Hepatocyte (in vitro differentiated cells): ENCODE measurements around the gene ATP23. TPM values are rescaled to one million over a fixed set of nuclear protein-coding genes. Genes with fewer than 3 reads are reported as not detected.

Experiments used
- DNase-seq: peaks from one replicate; pipeline ENCODE4 v3.0.0-alpha.2; 2016; ENCODE audit warnings: low spot score
- H2AFZ ChIP-seq: fragments of 200-600 bp; sonication (generic); 2 replicates; pipeline ENCODE4 v1.6.0; 2016; ENCODE audit warnings: antibody characterized with exemption, mild to moderate bottlenecking
- H3K27ac ChIP-seq: fragments of 200-600 bp; sonication (generic); 2 replicates; pipeline ENCODE4 v1.5.1; 2016; ENCODE audit warnings: mild to moderate bottlenecking
- H3K27me3 ChIP-seq: fragments of 200-600 bp; sonication (generic); 2 replicates; pipeline ENCODE4 v1.6.1; 2016
- H3K36me3 ChIP-seq: fragments of 200-600 bp; sonication (generic); replicated peaks from 2 replicates; pipeline ENCODE4 v1.5.1; 2016; ENCODE audit warnings: low read depth; ENCODE audit not compliant: insufficient read depth
- H3K4me1 ChIP-seq: fragments of 200-600 bp; sonication (generic); 2 replicates; pipeline ENCODE4 v1.5.1; 2016; ENCODE audit warnings: mild to moderate bottlenecking, moderate library complexity; ENCODE audit not compliant: insufficient read depth
- H3K4me2 ChIP-seq: fragments of 200-600 bp; sonication (generic); 2 replicates; pipeline ENCODE4 v1.6.0; 2016
- H3K4me3 ChIP-seq: fragments of 200-600 bp; sonication (generic); 2 replicates; pipeline ENCODE4 v1.5.1; 2016; ENCODE audit warnings: mild to moderate bottlenecking
- H3K79me2 ChIP-seq: fragments of 200-600 bp; sonication (generic); 2 replicates; pipeline ENCODE4 v1.6.0; 2017; ENCODE audit warnings: mild to moderate bottlenecking
- H3K9me2 ChIP-seq: fragments of 200-600 bp; sonication (generic); replicated peaks from 2 replicates; pipeline ENCODE4 v1.6.0; 2017; ENCODE audit warnings: mild to moderate bottlenecking; ENCODE audit not compliant: insufficient read depth
- H3K9me3 ChIP-seq: fragments of 200-600 bp; sonication (generic); 2 replicates; pipeline ENCODE4 v1.5.1; 2016; ENCODE audit warnings: low read depth, mild to moderate bottlenecking
- H4K20me1 ChIP-seq: fragments of 200-600 bp; sonication (generic); 2 replicates; pipeline ENCODE4 v1.6.0; 2016; ENCODE audit warnings: mild to moderate bottlenecking; ENCODE audit not compliant: insufficient read depth, poor library complexity, severe bottlenecking
- CTCF ChIP-seq: fragments of 200-600 bp; sonication (generic); IDR thresholded peaks from 2 replicates; pipeline ENCODE4 v1.5.1; 2016; ENCODE audit warnings: antibody characterized with exemption, mild to moderate bottlenecking; ENCODE audit not compliant: poor library complexity
- EZH2 ChIP-seq: fragments of 200-600 bp; sonication (generic); IDR thresholded peaks from 2 replicates; pipeline ENCODE4 v1.6.1; 2016; ENCODE audit warnings: antibody characterized with exemption, mild to moderate bottlenecking, borderline replicate concordance
- EZH2phosphoT487 ChIP-seq: fragments of 200-600 bp; sonication (generic); IDR thresholded peaks from one replicate; pipeline ENCODE4 v1.6.1; 2018; ENCODE audit warnings: antibody characterized with exemption, mild to moderate bottlenecking, low read depth, moderate library complexity; ENCODE audit not compliant: unreplicated experiment, severe bottlenecking
- WGBS: methylation state at CpG from one replicate; pipeline ENCODE4 v1.1.6; 2016; ENCODE audit warnings: low lambda C conversion rate; ENCODE audit errors: missing lambda C conversion rate; 5-methylcytosine and 5-hydroxymethylcytosine counted together
- polyA plus RNA-seq: library from polyadenylated mRNA; unstranded; fragments of >200 nt; fragmentation: Nextera tagmentation; extraction: Ambion mirVana; gene quantifications from 2 replicates; pipeline ENCODE4 v1.2.1, GENCODE V29; 2016
- total RNA-seq: library from RNA; depleted of rRNA; stranded (reverse); fragments of >200 nt; gene quantifications from 2 replicates; pipeline ENCODE4 v1.2.3, GENCODE V29; 2014

ATP23 gene
- total and polyA plus RNA-seq, 2 experiments from 2014 or later = 6.3 to 13.7 TPM

GRCh38 chr12:57896434-57897201 lies 44.7 kb upstream of the ATP23 start:
- H3K27ac ChIP-seq = peak overlapping the region; percentile 86
- peaks cover 15% of the 10 kb centered on the region for H3K79me2 ChIP-seq
- H3K36me3 ChIP-seq = no peaks in the 10 kb centered on the region
- H3K9me3 ChIP-seq = no peaks in the 10 kb centered on the region
- H4K20me1 ChIP-seq = no peaks in the 10 kb centered on the region
- 1% methylated on average over 32 of the region's 54 CpGs for WGBS
- peak overlapping the region; percentile 16 for H3K4me3 ChIP-seq
- peaks cover 73% of the 10 kb centered on the region for H3K4me1 ChIP-seq
- peak overlapping the region; percentile 50 for H2AFZ ChIP-seq
- TF ChIP-seq EZH2 (no peak), EZH2phosphoT487 (no peak), CTCF (peak; percentile 52)
- peak overlapping the region; percentile 88 for H3K4me2 ChIP-seq
- H3K27me3 ChIP-seq = no peaks in the 10 kb centered on the region
- peak; percentile 82 for DNase-seq
- no peaks in the 10 kb centered on the region for H3K9me2 ChIP-seq

- 55% methylated on average over 9 of the region's 10 CpGs for whole genome bisulfite sequencing
- no peak for TF ChIP-seq EZH2phosphoT487
- no peak for TF ChIP-seq CTCF
- TF ChIP-seq EZH2 = no peak
- DNase-seq = no peak
- no peaks in the 10 kb centered on the region for H3K27me3 ChIP-seq
- H3K4me1 ChIP-seq = peaks cover 67% of the 10 kb centered on the region
- no peaks in the 10 kb centered on the region for H3K9me3 ChIP-seq
- H2AFZ ChIP-seq = peak overlapping the region; percentile 50
- peaks cover 15% of the 10 kb centered on the region for H3K79me2 ChIP-seq
- H3K9me2 ChIP-seq = no peaks in the 10 kb centered on the region
- H3K4me2 ChIP-seq = peak overlapping the region; percentile 88
- peak overlapping the region; percentile 16 for H3K4me3 ChIP-seq
- no peaks in the 10 kb centered on the region for H4K20me1 ChIP-seq
- peak overlapping the region; percentile 86 for H3K27ac ChIP-seq
- H3K36me3 ChIP-seq = no peaks in the 10 kb centered on the region
Observed at GRCh38 chr12:57897286-57897974, 43.9 kb upstream of the ATP23 start.

- no peak overlapping the region for H2AFZ ChIP-seq
- TF ChIP-seq EZH2phosphoT487 = no peak
- TF ChIP-seq CTCF = no peak
- no peak for TF ChIP-seq EZH2
- no peaks in the 10 kb centered on the region for H3K27me3 ChIP-seq
- peak overlapping the region; percentile 39 for H3K4me2 ChIP-seq
- H3K36me3 ChIP-seq = no peaks in the 10 kb centered on the region
- no peaks in the 10 kb centered on the region for H3K9me3 ChIP-seq
- H3K4me3 ChIP-seq = no peak overlapping the region
- 68% methylated on average over 5 of the region's 5 CpGs for WGBS
- H4K20me1 ChIP-seq = no peaks in the 10 kb centered on the region
- H3K79me2 ChIP-seq = peaks cover 15% of the 10 kb centered on the region
- H3K27ac ChIP-seq = peak overlapping the region; percentile 86
- DNase-seq = no peak
- H3K9me2 ChIP-seq = no peaks in the 10 kb centered on the region
- peaks cover 57% of the 10 kb centered on the region for H3K4me1 ChIP-seq
Observed at GRCh38 chr12:57898308-57898970, 42.9 kb upstream of the ATP23 start.
